T follicular helper cell (primary cell): ENCODE results near the gene LPP.
A peak's percentile ranks its signal among the peaks of the same experiment; 100 is the strongest.

ENCODE experiments used
- DNase-seq: peaks from one replicate; pipeline ENCODE4 v3.0.0-alpha.2; 2020; ENCODE audit warnings: low read depth

Gene LPP

GRCh38 chr3:188137051-188137450 lies 16.9 kb upstream of the LPP start:
- DNase-seq = no peak

- no peak for DNase-seq
Observed at GRCh38 chr3:188139466-188139865, 14.5 kb upstream of the LPP start.

- DNase-seq = no peak
Observed at GRCh38 chr3:188146219-188146618, 7.7 kb upstream of the LPP start.

GRCh38 chr3:188147782-188148181 lies 6.2 kb upstream of the LPP start:
- DNase-seq = no peak

- no peak for DNase-seq
Observed at GRCh38 chr3:188148318-188148717, 5.6 kb upstream of the LPP start.

GRCh38 chr3:188149587-188149986 lies 4.4 kb upstream of the LPP start:
- no peak for DNase-seq

GRCh38 chr3:188150982-188151381 lies 3.0 kb upstream of the LPP start:
- DNase-seq = no peak

- DNase-seq = no peak
Observed at GRCh38 chr3:188151438-188151837, 2.5 kb upstream of the LPP start.

GRCh38 chr3:188152660-188153436 lies 1.1 kb upstream of the LPP start:
- DNase-seq = no peak

- peak; percentile 20 for DNase-seq
Observed at GRCh38 chr3:188153437-188154013, 432 bp upstream of the LPP start.

GRCh38 chr3:188154809-188155574 lies 1.0 kb downstream of the LPP start:
- no peak for DNase-seq

GRCh38 chr3:188156056-188156455 lies 2.1 kb downstream of the LPP start:
- no peak for DNase-seq

GRCh38 chr3:188157407-188157806 lies 3.5 kb downstream of the LPP start:
- no peak for DNase-seq

GRCh38 chr3:188157971-188158370 lies 4.0 kb downstream of the LPP start:
- no peak for DNase-seq

- DNase-seq = no peak
Observed at GRCh38 chr3:188158731-188159310, 4.9 kb downstream of the LPP start.

GRCh38 chr3:188160751-188161150 lies 6.8 kb downstream of the LPP start:
- no peak for DNase-seq

- no peak for DNase-seq
Observed at GRCh38 chr3:188164248-188164687, 10.3 kb downstream of the LPP start.

- no peak for DNase-seq
Observed at GRCh38 chr3:188165596-188165995, 11.6 kb downstream of the LPP start.

GRCh38 chr3:188166441-188166840 lies 12.5 kb downstream of the LPP start:
- DNase-seq = no peak

- no peak for DNase-seq
Observed at GRCh38 chr3:188168186-188168585, 14.2 kb downstream of the LPP start.

- DNase-seq = no peak
Observed at GRCh38 chr3:188168648-188169047, 14.7 kb downstream of the LPP start.

- DNase-seq = no peak
Observed at GRCh38 chr3:188169830-188170455, 16.0 kb downstream of the LPP start.
